GM12878 (cell line): ENCODE results near the gene FKBP1B. TPM values are rescaled to one million over a fixed set of nuclear protein-coding genes. Genes with fewer than 3 reads are reported as not detected.

ENCODE experiments used
- ATAC-seq: fragments of 200-7000 bp; cut with Tn5 transposase; 3 replicates; pipeline ENCODE4 v1.9.1; 2020; ENCODE audit warnings: mild to moderate bottlenecking, moderate library complexity
- BruUV-seq: library from RNA; stranded (reverse); fragments of 400-500 nt; replicated peaks from 2 replicates; lab custom pipeline; 2021; lab: Mats Ljungman, UMichigan
- CTCF ChIA-PET: fragments of 300-600 bp; sonication (Branson Sonifier 250); formaldehyde crosslinking; extraction: SDS; loops from one replicate; lab custom pipeline; 2021; ENCODE audit warnings: inconsistent platforms; lab: Yijun Ruan, JAX
- POLR2A ChIA-PET: fragments of 350-600 bp; formaldehyde crosslinking; extraction: SDS; loops from one replicate; lab custom pipeline; 2021; ENCODE audit warnings: inconsistent platforms; lab: Charles Lee
- RAD21 ChIA-PET: fragments of 300-600 bp; sonication (Branson Sonifier 250); formaldehyde crosslinking; loops from one replicate; lab custom pipeline; 2023; ENCODE audit warnings: antibody characterized with exemption; ENCODE audit not compliant: unreplicated experiment; lab: Charles Lee
- SMC1A ChIA-PET: fragments of 300-600 bp; sonication (Branson Sonifier 250); formaldehyde crosslinking; loops from one replicate; lab custom pipeline; 2023; ENCODE audit not compliant: unreplicated experiment, uncharacterized antibody; lab: Charles Lee
- DNase-seq: peaks from one replicate; pipeline ENCODE4 v3.0.0-alpha.2; 2011; ENCODE audit warnings: low read depth, low spot score
- FAIRE-seq: peaks from 3 replicates; lab custom pipeline; 2011; peaks lifted over from hg19 to GRCh38; lab: Jason Lieb, UNC
- H2AFZ ChIP-seq: 2 replicates; pipeline ENCODE4 v1.6.0; 2011; ENCODE audit warnings: low read depth, low read length, control low read depth; ENCODE audit not compliant: control insufficient read depth
- H3K27ac ChIP-seq: 2 replicates; pipeline ENCODE4 v1.5.1; 2011; ENCODE audit warnings: control low read depth; ENCODE audit not compliant: control insufficient read depth, insufficient read depth
- H3K27me3 ChIP-seq, 2 experiments: replicated peaks in 1 of 2; 2 replicates each; pipeline versions ENCODE4 v1.6.0 to v1.6.1; 2011; ENCODE audit warnings: low read length in 1 of 2; ENCODE audit not compliant: control insufficient read depth in 2 of 2, insufficient read depth in 2 of 2
- H3K36me3 ChIP-seq, 2 experiments: 2 replicates each; pipeline ENCODE4 v1.5.1; 2011; ENCODE audit warnings: low read length in 1 of 2; ENCODE audit not compliant: control insufficient read depth in 2 of 2, insufficient read depth in 2 of 2
- H3K4me1 ChIP-seq: 2 replicates; pipeline ENCODE4 v1.6.1; 2011; ENCODE audit warnings: mild to moderate bottlenecking, low read length, moderate library complexity, mixed read lengths; ENCODE audit not compliant: control insufficient read depth, insufficient read depth
- H3K4me2 ChIP-seq: 2 replicates; pipeline ENCODE4 v1.6.0; 2011; ENCODE audit warnings: control low read depth; ENCODE audit not compliant: control insufficient read depth, insufficient read depth
- H3K4me3 ChIP-seq: fragments of 200-600 bp; sonication (generic); 2 replicates; pipeline ENCODE4 v1.5.1; 2016
- H3K79me2 ChIP-seq: 2 replicates; pipeline ENCODE4 v1.6.0; 2011; ENCODE audit warnings: low read length; ENCODE audit not compliant: control insufficient read depth, insufficient read depth
- H3K9ac ChIP-seq: 2 replicates; pipeline ENCODE4 v1.8.0; 2011; ENCODE audit warnings: low read length, control low read depth, mixed read lengths; ENCODE audit not compliant: control insufficient read depth, insufficient read depth
- H3K9me3 ChIP-seq: replicated peaks from 3 replicates; pipeline ENCODE4 v1.5.1; 2011; ENCODE audit warnings: mild to moderate bottlenecking, low read length; ENCODE audit not compliant: control insufficient read depth, insufficient read depth
- H4K20me1 ChIP-seq: 2 replicates; pipeline ENCODE4 v1.6.0; 2011; ENCODE audit not compliant: control insufficient read depth, insufficient read depth
- BHLHE40 ChIP-seq, 2 experiments: fragments of 450-650 bp in 1 of 2; IDR thresholded peaks; 2 replicates each; pipeline ENCODE4 v1.6.1; 2011 to 2017; ENCODE audit warnings: low read depth in 2 of 2, borderline replicate concordance in 1 of 2, improper control_type of control experiment in 1 of 2, low read length in 1 of 2, mild to moderate bottlenecking in 1 of 2
- ELK1 ChIP-seq: IDR thresholded peaks from 2 replicates; pipeline ENCODE4 v1.6.1; 2012; ENCODE audit warnings: low read depth, low read length, improper control_type of control experiment
- HDGF ChIP-seq: fragments of 450-650 bp; IDR thresholded peaks from 2 replicates; pipeline ENCODE4 v1.6.1; 2016; ENCODE audit warnings: antibody characterized with exemption
- IKZF2 ChIP-seq, 2 experiments: fragments of 450-650 bp; IDR thresholded peaks; 2 replicates each; pipeline ENCODE4 v1.6.1; 2017; ENCODE audit warnings: mild to moderate bottlenecking in 2 of 2, moderate library complexity in 2 of 2
- LARP7 ChIP-seq: fragments of 450-650 bp; IDR thresholded peaks from 2 replicates; pipeline ENCODE4 v1.6.1; 2017; ENCODE audit warnings: mild to moderate bottlenecking
- MLLT1 ChIP-seq: fragments of 450-650 bp; IDR thresholded peaks from 2 replicates; pipeline ENCODE4 v1.6.1; 2016; ENCODE audit warnings: mild to moderate bottlenecking
- RAD21 ChIP-seq: IDR thresholded peaks from 2 replicates; pipeline ENCODE4 v1.6.1; 2011; ENCODE audit warnings: mild to moderate bottlenecking, low read depth, low read length, moderate library complexity; ENCODE audit not compliant: insufficient read depth
- RB1 ChIP-seq: fragments of 450-650 bp; formaldehyde crosslinking; IDR thresholded peaks from 2 replicates; pipeline ENCODE4 v1.6.1; 2017; ENCODE audit warnings: mild to moderate bottlenecking, borderline replicate concordance
- SMAD1 ChIP-seq: fragments of 450-650 bp; IDR thresholded peaks from 2 replicates; pipeline ENCODE4 v1.6.1; 2018; ENCODE audit warnings: mild to moderate bottlenecking, low read depth; ENCODE audit not compliant: partially characterized antibody
- SP1 ChIP-seq: IDR thresholded peaks from one replicate; pipeline ENCODE4 v1.6.1; 2011; ENCODE audit warnings: low read depth, low read length
- USF1 ChIP-seq: IDR thresholded peaks from 2 replicates; pipeline ENCODE4 v1.6.1; 2011; ENCODE audit warnings: borderline replicate concordance, low read depth, mild to moderate bottlenecking, moderate library complexity, mixed read lengths, low read length; ENCODE audit not compliant: insufficient read depth; ENCODE audit errors: extremely low read length
- ZBTB40 ChIP-seq: fragments of 450-650 bp; IDR thresholded peaks from 2 replicates; pipeline ENCODE4 v1.6.1; 2016; ENCODE audit warnings: mild to moderate bottlenecking, moderate library complexity, borderline replicate concordance
- WGBS: methylation state at CpG from one replicate; pipeline ENCODE4 v1.1.6; 2016; ENCODE audit warnings: low lambda C conversion rate; ENCODE audit not compliant: insufficient replicate concordance, insufficient coverage; ENCODE audit errors: missing lambda C conversion rate; 5-methylcytosine and 5-hydroxymethylcytosine counted together
- in situ Hi-C: fragments of 300-500 bp; cut with MboI; formaldehyde crosslinking; loops from 9 replicates; pipeline ENCODE4 v1.14.3; 2018; ENCODE audit warnings: mixed read lengths
- intact Hi-C: fragments of 100-400 bp; cut with micrococcal nuclease; formaldehyde crosslinking; loops from one replicate; pipeline ENCODE4 v1.14.2; 2022; ENCODE audit not compliant: unreplicated experiment
- polyA plus RNA-seq, 11 experiments: library from polyadenylated mRNA; depleted of rRNA in 4 of 11; unstranded in 6 of 11; stranded (reverse) in 5 of 11; fragments of >200 nt; fragmentation: Nextera tagmentation in 4 of 11; fragmentation: Illumina TruSeq in 1 of 11; extraction: Ambion mirVana in 4 of 11; extraction: Trizol in 1 of 11; gene quantifications; 1 replicate in 1 of 11; 2 replicates in 10 of 11; pipeline versions ENCODE4 v1.2.1 to v1.2.3, GENCODE V29; 2011 to 2016; ENCODE audit warnings: inconsistent platforms in 2 of 11, missing spikeins in 2 of 11, low read depth in 1 of 11
- total RNA-seq, 4 experiments: library from RNA; depleted of rRNA in 3 of 4; stranded (reverse); fragments of >200 nt in 3 of 4; fragmentation: Illumina TruSeq in 1 of 4; extraction: Trizol in 1 of 4; gene quantifications; 2 replicates each; pipeline versions ENCODE4 v1.2.1 to v1.2.3, GENCODE V29; 2013 to 2021

The FKBP1B gene
- total and polyA plus RNA-seq, 10 of the 15 experiments (the other 5 are each of a cell fraction or from before 2014, with no cell fraction given) = 0.18 to 0.53 (median 0.24) TPM

GRCh38 chr2:24046930-24047702 lies 2.4 kb upstream of the FKBP1B start, which contains the start of gene WDCP:
Gene WDCP (minus strand): TSS chr2:24047391. CDS start chr2:24039494, 7,897 bp downstream.
- Histone ChIP-seq H3K36me3 (no peaks in the 10 kb centered on the region), H3K9ac (peak within 1 kb of the TSS; percentile 77), H3K4me3 (peak within 1 kb of the TSS; percentile 78), H3K79me2 (peaks cover 7% of the 10 kb centered on the region), H2AFZ (peak within 1 kb of the TSS; percentile 95), H3K27ac (peak within 1 kb of the TSS; percentile 20; the same call in 1 of the 2 replicates), H3K4me1 (peaks cover 11% of the 10 kb centered on the region), H3K4me2 (peak within 1 kb of the TSS; percentile 72), H3K27me3 (peaks cover 0 to 5% of the 10 kb centered on the region in 2 experiments; a peak in 3 of 4 replicates), H3K9me3 (no peaks in the 10 kb centered on the region), H4K20me1 (no peaks in the 10 kb centered on the region)
- in situ Hi-C loops (no loop called here), intact Hi-C loops (loop anchor here (1.0 to 5.0 kb wide), 2 partner anchors 29 to 120 kb away; partner anchors contain the start of genes ATAD2B and SF3B6)
- peak; percentile 100 for FAIRE-seq
- peak; percentile 100 for ATAC-seq
- POLR2A ChIA-PET = interaction anchor here (0.7 to 1.7 kb wide), 12 partner anchors 14 to 1435 kb away, joined by 3 to 12 read pairs (median 3); partner anchors contain the start of genes ATAD2B, SF3B6 and TP53I3
- RAD21 ChIA-PET = interaction anchor here (0.7 to 1.7 kb wide), 12 partner anchors 12 to 222 kb away, joined by 3 to 31 read pairs (median 6); partner anchors contain the start of genes ATAD2B, SF3B6 and TP53I3
- SMC1A ChIA-PET = interaction anchor here (0.6 to 1.4 kb wide), 11 partner anchors 14 to 227 kb away, joined by 3 to 14 read pairs (median 3); partner anchors contain the start of genes ATAD2B and SF3B6
- DNase-seq = peak; percentile 97
- BruUV-seq = TSS peak; percentile 85
- CTCF ChIA-PET = interaction anchor here (0.7 to 3.7 kb wide), 10 partner anchors 9 to 223 kb away, joined by 3 to 26 read pairs (median 5); partner anchors contain the start of genes ATAD2B, SF3B6 and TP53I3
- 2% methylated on average over 33 of the region's 38 CpGs for WGBS
- TF ChIP-seq RB1 (peak; percentile 33; the same call in 1 of the 2 replicates), RAD21 (no peak), MLLT1 (peak; percentile 95), HDGF (peak; percentile 75; the same call in 1 of the 2 replicates), SMAD1 (peak; percentile 62), USF1 (no peak), ELK1 (0 out of 2 replicates have a peak, but pooled peaks have one; percentile 12), IKZF2 (IDR thresholded peaks at IDR 0.05) (no peak), BHLHE40 (IDR thresholded peaks at IDR 0.05; ENCODE audit: borderline replicate concordance in 1 of 2, low read depth in 2 of 2, low read length in 1 of 2) (peak in 1 of 2 experiments; percentile 73; a peak in 2 of 4 replicates), ZBTB40 (peak; percentile 92; the same call in 1 of the 2 replicates), SP1 (peak; percentile 97), LARP7 (no peak)
